NT2/D1 (cell line): Measurements from ENCODE around the gene ZNF79.

Source experiments
- SUZ12 ChIP-seq: IDR thresholded peaks from 2 replicates; pipeline ENCODE4 v1.6.1; 2011; ENCODE audit not compliant: insufficient read length, insufficient read depth; ENCODE audit errors: extremely low read depth
- YY1 ChIP-seq: IDR thresholded peaks from 2 replicates; pipeline ENCODE4 v1.6.1; 2011; ENCODE audit not compliant: insufficient read length, insufficient read depth
- ZNF274 ChIP-seq: IDR thresholded peaks from 2 replicates; pipeline ENCODE4 v1.6.1; 2011; ENCODE audit warnings: mild to moderate bottlenecking, low read depth, low read length

GRCh38 chr9:127423934-127424675, at the start of gene ZNF79:
- peak; percentile 37 for TF ChIP-seq YY1
- no peak for TF ChIP-seq SUZ12
- no peak for TF ChIP-seq ZNF274
